ENCODE results near the gene TOR1AIP1.
A peak's percentile ranks its signal among the peaks of the same experiment; 100 is the strongest.

The TOR1AIP1 gene

GRCh38 chr1:179925922-179926849, 44.1 kb downstream of the TOR1AIP1 start:
- Histone ChIP-seq H3K27ac (ENCODE audit: poor library complexity, severe bottlenecking) (peak overlapping the region; percentile 48), H3K9me3 (ENCODE audit: severe bottlenecking) (no peaks in the 10 kb centered on the region), H3K4me1 (ENCODE audit: insufficient read depth, poor library complexity, severe bottlenecking) (peaks cover 11% of the 10 kb centered on the region), H3K36me3 (ENCODE audit: low read depth) (no peaks in the 10 kb centered on the region), H3K4me3 (ENCODE audit: severe bottlenecking) (no peak overlapping the region), H3K27me3 (ENCODE audit: insufficient read depth, poor library complexity, severe bottlenecking) (no peaks in the 10 kb centered on the region)
- ATAC-seq (ENCODE audit: low read depth), result peak; percentile 80
- TF ChIP-seq, protein P1, sequence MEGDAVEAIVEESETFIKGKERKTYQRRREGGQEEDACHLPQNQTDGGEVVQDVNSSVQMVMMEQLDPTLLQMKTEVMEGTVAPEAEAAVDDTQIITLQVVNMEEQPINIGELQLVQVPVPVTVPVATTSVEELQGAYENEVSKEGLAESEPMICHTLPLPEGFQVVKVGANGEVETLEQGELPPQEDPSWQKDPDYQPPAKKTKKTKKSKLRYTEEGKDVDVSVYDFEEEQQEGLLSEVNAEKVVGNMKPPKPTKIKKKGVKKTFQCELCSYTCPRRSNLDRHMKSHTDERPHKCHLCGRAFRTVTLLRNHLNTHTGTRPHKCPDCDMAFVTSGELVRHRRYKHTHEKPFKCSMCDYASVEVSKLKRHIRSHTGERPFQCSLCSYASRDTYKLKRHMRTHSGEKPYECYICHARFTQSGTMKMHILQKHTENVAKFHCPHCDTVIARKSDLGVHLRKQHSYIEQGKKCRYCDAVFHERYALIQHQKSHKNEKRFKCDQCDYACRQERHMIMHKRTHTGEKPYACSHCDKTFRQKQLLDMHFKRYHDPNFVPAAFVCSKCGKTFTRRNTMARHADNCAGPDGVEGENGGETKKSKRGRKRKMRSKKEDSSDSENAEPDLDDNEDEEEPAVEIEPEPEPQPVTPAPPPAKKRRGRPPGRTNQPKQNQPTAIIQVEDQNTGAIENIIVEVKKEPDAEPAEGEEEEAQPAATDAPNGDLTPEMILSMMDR (IDR thresholded peaks at IDR 0.05; ENCODE audit: poor library complexity, severe bottlenecking), result no peak
- no peak for DNase-seq (ENCODE audit: low spot score)

- Histone ChIP-seq H3K9me3 (ENCODE audit: severe bottlenecking) (no peaks in the 10 kb centered on the region), H3K4me1 (ENCODE audit: insufficient read depth, poor library complexity, severe bottlenecking) (peaks cover 11% of the 10 kb centered on the region), H3K27me3 (ENCODE audit: insufficient read depth, poor library complexity, severe bottlenecking) (no peaks in the 10 kb centered on the region), H3K36me3 (ENCODE audit: low read depth) (no peaks in the 10 kb centered on the region), H3K27ac (ENCODE audit: poor library complexity, severe bottlenecking) (peak overlapping the region; percentile 48), H3K4me3 (ENCODE audit: severe bottlenecking) (no peak overlapping the region)
- no peak; the same call in 2 of the 3 replicates for ATAC-seq (ENCODE audit: low read depth)
- DNase-seq (ENCODE audit: low spot score), result no peak
- TF ChIP-seq, protein P1 (IDR thresholded peaks at IDR 0.05; ENCODE audit: poor library complexity, severe bottlenecking), result no peak
These were observed 44.7 kb downstream of the TOR1AIP1 start for GRCh38 chr1:179926850-179927205.

GRCh38 chr1:179929955-179930798, 48.1 kb downstream of the TOR1AIP1 start:
- H3K4me3 ChIP-seq (ENCODE audit: severe bottlenecking), result no peak overlapping the region
- no peak overlapping the region for H3K27ac ChIP-seq (ENCODE audit: poor library complexity, severe bottlenecking)
- TF ChIP-seq, protein P1 (IDR thresholded peaks at IDR 0.05; ENCODE audit: poor library complexity, severe bottlenecking), result no peak
- no peaks in the 10 kb centered on the region for H3K36me3 ChIP-seq (ENCODE audit: low read depth)
- peaks cover 11% of the 10 kb centered on the region for H3K4me1 ChIP-seq (ENCODE audit: insufficient read depth, poor library complexity, severe bottlenecking)
- ATAC-seq (ENCODE audit: low read depth), result no peak
- DNase-seq (ENCODE audit: low spot score), result no peak
- no peaks in the 10 kb centered on the region for H3K27me3 ChIP-seq (ENCODE audit: insufficient read depth, poor library complexity, severe bottlenecking)
- no peaks in the 10 kb centered on the region for H3K9me3 ChIP-seq (ENCODE audit: severe bottlenecking)

DNA sequence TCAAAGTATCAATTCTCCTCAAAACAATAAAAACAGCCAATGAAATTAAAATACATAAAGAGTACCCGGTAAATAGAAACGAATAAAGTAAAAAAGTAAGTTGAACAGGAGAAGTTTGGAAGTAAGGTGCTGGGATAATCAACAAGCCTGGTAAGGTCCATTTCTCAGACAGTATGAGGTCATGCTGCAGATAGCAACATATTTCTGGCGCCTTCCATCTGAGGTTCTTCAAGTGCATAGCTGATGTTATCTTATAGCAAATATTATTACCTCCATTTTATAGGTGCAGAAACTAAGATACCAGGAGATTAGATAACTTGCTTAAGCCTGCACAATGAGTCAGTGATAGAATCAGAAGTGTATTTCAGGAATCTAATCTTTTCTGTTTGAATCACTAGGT, 48.8 kb downstream of the TOR1AIP1 start:
- Histone ChIP-seq H3K27ac (ENCODE audit: poor library complexity, severe bottlenecking) (no peak overlapping the region), H3K36me3 (ENCODE audit: low read depth) (no peaks in the 10 kb centered on the region), H3K27me3 (ENCODE audit: insufficient read depth, poor library complexity, severe bottlenecking) (no peaks in the 10 kb centered on the region), H3K4me1 (ENCODE audit: insufficient read depth, poor library complexity, severe bottlenecking) (peaks cover 10% of the 10 kb centered on the region), H3K4me3 (ENCODE audit: severe bottlenecking) (no peak overlapping the region), H3K9me3 (ENCODE audit: severe bottlenecking) (no peaks in the 10 kb centered on the region)
- ATAC-seq (ENCODE audit: low read depth) (peak; percentile 53; the same call in 2 of the 3 replicates), DNase-seq (ENCODE audit: low spot score) (no peak)
- TF ChIP-seq, protein P1 (IDR thresholded peaks at IDR 0.05; ENCODE audit: poor library complexity, severe bottlenecking), result no peak

All from RWPE2 (cell line).